ENCODE results near the gene B9D1.

Gene B9D1

DNA sequence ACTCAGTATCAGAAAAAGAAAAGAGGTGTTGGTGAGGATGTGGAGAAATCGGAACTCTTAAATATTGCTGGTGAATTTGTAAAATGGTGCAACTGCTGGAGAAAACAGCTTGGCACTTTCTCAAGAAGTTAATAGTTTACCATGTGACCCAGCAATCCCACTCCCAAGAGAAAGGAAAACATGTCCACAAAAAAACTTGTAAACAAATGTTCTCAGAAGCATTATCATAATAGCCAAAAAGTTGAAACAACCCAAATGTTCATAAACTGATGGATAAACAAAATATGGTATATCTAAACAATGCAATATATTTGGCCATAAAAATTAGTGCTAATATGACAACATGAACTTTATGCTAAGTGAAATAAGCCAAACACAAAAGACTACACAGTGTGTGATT is 13.2 kb upstream of the B9D1 start:
- no peak for DNase-seq

DNA sequence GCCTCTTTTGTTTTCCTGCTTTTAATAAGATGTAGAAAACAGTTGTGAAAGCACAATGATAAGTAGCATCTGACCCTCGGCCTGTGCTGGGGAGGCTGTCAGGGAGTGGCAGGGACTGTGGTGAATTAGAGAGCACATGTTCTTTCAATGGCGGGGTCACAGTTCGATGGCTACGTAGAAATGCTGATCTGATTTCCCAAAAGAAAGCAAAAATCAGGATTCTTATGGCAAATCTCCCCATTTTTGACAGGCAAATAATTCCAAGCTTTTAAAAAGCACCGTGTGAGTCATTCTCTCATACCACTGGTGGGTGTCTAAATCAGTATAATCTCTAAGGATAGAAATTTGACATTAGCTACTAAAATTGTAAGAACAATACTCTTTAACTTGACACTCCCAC is 11.6 kb upstream of the B9D1 start:
- no peak for DNase-seq

DNA sequence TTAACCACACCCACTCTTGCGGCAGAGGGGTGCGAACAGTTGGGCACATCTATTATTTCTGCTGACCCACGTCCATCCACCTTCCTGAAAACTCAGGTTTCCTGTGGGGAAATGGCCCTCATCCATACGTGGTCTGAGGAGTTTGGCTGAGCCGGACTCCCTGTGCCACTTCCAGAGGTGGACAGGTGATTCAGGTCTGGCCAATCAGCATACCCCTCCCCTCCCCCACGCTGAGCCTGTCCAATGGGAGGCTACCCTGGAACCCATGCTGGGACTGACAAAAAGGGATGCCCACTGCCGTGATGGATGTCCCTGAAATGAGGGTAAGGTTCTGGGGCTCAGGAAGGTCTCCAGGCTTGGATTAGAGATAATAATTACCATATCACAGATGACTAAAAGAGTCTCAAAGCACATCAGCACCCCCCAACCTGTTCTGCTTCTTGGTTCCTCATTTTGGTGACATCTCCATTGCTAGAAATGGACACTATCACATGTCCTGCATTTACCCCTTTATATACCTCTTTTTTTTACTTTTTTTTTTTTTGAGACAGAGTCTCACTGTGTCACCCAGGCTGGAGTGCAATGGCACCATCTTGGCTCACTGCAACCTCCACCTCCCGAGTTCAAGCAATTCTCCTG is 10.5 kb upstream of the B9D1 start:
- DNase-seq: peak; percentile 47

DNA sequence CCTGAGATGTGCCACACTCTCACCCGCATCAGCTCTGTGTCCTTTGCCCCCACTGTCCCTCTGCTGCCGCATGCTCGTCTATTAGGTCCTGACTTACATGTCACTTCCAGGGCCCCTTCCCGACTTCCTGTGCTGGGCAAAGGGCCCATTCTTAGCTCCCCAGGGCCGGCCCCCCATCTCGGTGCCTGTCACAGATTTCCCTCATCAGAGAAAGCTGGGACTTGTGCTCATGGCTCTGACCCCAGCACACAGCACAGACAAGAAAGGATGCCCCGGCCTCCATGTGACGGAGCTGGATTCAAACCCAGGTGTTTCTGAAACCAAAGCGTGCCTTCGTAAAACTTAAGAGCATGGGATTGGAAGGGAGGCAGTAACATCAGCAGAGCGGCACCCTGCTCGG is 9.9 kb upstream of the B9D1 start:
- peak; percentile 50 for DNase-seq

DNA sequence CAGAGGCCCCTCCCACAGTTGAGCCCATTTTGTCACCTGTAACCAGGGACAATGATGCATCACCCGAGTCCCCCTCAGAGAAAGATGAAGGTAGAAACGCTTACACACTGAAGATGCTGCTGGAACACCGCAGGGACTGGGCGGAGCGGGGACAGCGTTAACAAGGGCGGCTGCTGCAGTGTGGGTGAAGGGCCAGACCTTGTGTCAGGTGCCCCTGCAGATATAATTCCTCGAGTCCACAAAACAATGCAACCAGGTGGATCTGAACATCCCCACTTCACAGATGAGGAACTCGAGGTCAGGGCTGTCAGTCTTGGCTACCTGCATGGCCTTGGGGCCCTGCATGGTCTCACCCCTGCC is 9.5 kb upstream of the B9D1 start:
- DNase-seq: no peak

DNA sequence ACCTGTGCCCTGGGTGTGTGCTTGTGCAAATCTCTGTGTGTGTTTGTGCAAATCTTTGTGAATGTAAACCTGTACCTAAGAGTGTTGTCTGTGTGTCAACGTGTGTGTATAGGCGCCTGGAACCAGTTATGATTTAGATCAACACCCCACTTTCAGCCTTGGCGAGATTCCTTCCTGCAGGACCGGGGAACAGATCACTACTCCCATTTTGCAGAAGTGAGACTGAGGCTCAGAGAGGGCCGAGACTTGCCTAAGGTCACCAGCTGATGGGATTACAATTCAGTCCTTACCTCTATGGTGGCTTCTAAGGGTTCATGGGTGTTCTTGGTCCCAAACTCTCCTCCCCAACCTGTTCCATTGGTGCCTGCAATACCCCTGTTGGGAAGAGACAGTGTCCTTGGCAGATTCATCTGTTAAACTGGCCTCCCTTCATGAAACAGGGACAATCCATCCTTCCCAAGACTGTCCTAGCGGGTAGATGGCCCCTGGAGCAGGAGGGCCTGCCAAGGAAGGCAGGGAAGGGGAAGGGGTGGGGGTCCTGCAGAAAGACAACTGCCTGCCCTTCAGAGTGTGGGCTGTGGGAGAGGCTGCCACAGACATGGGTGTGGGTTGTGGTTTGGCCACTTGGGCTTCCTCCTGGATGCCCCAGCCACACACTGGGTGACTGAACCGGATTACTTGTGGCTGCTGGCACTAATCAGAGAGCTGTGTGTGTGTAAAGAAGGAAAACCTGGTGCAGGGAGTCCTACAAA is 8.9 kb upstream of the B9D1 start:
- peak; percentile 50 for DNase-seq

DNA sequence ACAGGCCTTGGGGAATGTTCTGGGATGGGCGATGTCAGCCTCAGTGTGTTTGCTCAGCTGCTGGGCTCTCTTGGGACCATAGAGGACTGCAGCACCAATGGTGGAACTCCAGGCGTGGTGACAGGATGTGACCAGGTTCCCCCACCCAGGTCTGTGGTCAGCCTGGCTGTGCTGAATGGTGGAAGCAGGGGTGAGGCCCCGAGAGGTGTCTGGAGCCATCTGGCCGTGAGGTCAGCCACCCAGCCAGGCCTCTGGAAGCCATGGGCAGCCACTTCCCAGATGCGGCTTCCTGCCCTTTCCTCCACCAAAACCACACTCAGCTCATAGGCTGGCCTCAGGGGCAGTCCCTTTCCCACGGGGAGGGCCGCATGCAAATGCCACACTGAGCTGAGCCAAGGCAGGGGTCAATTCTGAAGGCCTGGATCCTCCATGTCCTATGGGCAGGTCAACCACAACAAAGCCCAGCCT is 8.0 kb upstream of the B9D1 start:
- DNase-seq: peak; percentile 70

DNA sequence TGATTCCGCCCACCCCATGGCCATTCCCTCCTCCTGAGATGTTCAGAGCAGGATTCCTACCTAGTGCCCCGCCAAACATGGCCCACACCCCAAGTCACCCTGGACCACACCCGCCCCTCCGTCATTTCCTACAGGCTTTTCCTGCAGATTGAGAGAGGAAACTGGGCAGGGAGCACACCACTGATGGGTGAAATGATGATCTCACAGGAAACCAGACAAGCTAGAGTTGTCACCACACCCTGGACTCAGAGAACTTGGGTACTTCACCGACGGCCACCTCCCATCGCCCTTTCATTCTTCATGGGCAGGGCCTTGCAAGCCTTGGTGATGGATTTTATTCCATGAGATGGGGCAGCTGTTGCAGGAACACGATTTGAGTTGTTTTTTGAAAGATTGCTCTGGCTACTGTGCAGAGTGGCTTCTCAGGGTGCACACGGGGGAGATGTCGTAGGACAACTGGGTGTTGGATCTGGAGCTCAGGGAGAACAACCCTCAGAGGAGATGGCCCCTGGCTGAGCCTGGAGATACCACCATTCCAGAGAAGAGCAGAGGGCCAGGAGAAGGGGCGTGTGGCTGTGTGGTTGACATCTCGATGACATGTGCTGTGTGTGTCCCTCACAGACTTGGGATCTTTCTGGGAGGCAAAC is 7.4 kb upstream of the B9D1 start:
- DNase-seq: peak; percentile 43

DNA sequence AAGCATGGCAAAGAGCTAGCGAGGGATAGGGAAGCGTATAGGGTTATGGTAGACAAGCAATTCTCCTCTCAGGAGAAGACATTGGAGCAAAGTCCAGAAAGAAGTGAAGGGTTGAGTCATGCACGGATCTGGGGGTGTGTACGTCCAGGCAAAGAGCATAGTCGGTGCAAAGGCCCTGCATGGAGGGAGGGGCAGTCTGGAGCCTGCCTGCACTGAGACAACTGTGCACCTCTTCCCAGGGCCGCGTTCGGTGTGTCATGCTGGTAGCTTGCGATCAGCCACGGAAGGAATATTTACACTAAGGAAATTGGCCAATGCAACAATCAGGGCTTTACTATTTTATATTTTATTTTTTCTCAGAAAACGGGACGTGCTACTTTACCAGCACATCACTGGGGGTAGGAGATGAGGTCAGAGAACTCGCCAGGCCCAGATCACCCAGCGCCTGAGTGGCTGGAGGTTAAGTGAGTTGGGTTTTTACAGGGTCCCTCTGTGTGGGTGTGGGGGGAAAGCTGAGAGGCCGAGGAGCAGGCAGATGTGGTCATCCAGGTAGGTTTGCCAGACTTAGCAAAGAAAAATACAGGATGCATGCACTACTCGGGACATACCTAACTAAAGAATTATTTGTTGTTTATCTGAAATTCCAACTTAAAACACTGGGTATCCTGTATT is 6.7 kb upstream of the B9D1 start:
- no peak for DNase-seq

DNA sequence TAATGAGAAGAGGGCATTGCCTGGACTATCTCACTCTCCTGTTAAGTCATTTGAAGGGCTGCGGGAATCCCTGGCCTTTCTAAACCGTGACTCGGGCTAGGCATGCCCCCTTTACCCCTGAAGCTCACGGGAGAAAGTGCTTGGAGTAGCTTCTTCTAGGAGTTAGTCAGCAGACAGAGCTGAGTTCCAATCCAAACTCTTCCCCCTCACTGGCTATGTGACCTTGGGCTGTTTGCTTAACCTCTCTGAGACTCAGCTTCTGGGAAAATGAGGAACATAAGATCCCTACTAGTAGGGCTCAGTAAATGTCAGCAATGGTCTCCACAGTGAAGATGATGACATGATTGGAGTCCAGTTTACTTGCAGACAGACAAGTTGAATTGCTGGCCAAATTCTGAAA is 5.7 kb upstream of the B9D1 start:
- DNase-seq: no peak

DNA sequence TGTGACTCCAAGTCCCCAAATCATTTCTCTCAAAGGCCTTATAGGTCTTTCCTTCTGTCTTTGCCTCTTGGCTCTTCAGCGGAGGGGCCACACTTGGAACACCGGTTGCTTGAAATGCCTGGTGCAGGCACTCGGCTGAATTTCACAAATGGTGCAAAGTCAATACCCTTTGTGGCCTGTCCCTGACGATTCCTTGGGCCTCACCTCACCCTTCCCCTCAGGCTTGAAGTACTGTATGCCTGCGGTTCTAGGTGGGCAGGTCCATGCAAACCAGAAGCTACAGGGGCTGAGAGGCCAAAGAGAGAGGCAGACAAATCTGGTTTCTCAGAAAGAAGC is 4.1 kb upstream of the B9D1 start:
- DNase-seq: no peak

DNA sequence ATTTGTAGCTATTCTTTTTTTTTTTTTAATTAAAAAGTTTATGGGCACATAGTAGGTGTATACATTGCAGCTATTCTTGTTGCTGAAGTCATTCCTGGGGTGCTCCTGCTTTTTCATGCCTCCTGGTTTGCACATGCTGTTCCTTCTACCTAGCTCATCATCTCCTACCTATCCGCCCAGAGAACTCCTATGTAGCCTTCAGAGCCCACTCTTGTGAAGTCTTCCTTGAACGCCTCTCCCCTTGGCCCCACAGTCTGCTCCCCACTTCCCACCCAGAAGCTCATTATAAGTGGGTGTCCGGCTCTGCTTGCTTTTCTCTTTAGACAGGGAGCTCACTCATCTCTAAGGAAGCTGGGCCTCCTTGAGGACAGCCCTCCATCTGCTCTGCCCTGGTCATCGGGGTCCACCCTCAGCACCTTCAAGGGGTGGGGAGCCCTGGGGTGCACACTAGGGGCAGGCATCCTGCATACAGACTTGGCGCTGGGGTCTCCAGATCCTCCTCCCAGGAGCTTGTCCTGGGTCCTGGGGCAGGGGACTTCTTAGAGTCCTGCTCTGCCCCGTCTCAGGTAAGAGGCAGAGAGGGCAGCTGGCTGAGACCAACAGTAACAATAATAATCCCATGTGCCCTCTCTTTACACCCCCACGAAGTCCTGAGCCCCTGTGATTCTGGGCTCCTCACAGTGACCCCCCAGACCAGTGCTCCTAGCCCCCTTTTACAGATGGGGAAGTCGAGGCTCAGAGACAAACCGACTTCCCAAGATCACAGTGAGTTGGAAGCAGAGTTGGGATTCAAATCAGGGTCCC is 3.5 kb upstream of the B9D1 start:
- no peak for DNase-seq

DNA sequence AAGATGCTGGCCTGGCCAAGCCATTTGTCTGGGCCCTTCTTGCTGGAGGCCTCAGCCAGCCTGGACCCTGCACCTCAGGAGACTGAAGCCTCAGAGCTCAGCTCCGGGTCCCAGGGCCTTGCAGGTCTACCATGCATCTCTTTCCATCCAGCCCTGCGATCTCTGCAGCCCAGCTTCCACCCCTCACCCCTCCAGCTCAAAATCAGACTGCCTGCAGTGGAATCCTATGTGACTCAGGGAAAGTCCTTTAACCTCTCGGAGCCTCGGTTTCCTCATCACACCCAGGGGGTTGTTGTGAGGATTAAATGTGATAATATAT is 2.9 kb upstream of the B9D1 start:
- no peak for DNase-seq

DNA sequence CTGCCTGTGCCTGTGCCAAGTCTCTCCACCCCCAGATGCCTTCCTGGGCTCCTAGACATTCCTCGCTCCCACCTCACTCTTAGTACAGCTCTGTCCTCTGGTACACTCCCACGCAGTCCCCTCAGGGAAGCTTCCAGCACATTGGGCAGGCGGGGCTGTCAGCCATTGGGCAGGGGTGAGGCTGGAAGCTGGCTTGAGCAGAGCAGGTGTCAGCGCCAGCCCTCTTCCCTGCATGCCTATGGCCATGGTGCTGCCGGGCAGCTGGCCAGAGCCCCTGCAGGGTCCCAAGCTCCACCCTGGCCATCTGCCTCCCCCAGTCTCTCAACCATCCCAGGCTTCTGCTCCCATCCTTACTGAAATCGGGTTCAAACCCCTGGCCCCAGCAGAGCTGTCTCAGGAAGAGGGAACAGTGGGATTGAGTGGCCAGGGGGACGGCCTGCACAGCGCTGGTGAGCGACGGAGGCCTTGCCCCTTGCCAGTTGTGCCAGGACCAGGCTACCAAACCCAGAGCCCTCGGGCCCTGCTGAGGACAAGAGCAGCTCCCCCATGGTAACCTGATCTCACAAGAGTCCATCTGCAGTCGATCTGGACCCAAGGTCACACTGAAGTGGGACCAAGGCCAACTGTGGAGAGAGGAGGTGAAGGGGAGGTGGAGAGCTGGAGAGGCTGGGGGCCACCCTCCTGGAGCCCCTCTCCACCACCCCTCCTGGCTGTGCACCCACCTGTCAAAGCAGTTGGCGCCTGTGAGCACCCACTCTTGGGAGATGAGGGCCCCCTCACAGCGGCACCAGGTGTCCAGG is 2.4 kb upstream of the B9D1 start:
- no peak for DNase-seq

DNA sequence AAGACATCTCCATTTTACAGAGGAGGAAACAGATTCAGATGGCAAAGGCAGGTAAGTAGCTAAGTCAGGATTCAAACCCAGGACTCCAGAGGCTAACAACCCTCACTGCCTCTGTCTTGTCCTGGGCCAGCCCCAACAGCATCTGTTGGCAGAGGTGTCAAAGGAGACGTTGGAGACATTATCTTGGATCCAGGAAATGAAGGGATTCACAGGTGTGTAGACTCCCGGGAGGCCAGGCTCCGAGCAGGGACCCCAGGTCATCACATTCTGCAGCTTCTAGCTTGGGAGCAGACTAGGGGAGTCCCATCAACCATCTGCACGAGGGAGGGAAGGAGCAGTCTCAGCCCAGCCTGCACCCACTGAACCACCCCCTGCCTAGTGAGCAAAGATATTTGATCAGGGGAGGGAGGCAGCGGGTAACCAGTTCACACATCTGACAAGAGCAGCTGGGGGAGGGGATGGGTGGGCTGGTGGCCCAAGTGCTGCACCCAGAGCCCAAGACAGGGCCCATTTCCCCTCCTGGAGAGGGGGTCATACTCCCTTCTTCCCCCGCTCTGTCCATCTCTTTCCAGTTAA is 1.0 kb upstream of the B9D1 start:
- no peak for DNase-seq

DNA sequence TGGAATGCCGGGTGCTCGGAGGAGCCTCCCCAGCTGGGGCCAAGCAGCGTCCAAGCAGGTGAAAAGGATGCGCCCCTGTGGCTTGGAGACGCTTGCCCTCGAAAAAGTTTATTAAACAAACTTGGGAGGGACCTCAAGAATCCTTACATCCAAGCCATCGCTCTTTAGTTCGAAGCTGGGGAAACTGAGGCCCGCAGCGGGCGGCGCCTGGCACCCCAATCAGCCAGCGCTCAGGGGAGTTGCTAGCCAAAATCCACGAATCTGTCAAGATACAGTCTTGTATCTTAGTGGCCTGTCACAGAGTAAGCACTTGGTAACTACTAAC is 553 bp upstream of the B9D1 start:
- DNase-seq: no peak

DNA sequence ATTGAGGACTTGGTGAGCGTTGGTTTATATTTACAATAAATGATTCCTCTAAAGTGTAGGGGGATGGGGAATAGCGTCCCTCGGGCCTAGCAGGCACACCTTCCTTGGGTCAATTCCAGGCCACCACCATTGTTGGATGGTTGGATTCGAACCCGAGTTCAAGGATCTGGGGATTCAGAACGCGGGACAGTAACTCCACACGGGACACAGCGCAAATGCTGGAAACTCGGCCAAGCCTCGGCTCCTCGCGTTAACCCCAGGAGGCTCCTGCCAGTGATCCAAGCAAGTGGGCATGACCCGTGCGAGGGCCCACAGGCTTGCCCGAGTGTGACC is 613 bp downstream of the B9D1 start:
- DNase-seq: no peak

DNA sequence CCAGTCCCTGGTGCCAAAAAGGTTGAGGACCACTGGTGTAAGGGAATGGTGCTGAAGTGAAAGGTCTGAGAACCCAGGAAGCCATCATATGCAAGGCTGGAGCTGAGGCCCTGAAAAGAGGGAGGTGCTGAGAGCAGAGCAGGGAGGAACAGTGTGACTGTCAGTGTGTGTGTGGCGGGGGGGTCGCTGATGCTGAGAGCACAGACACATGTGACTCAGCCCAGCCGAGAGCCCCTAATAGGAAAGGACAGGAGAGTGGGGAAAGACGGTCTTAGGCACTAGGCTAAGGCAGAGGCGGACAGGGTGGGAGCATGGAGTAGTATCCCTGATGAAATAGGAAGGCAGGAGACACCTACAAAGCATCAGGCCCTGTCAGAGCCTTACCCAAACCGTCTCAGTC is 1.2 kb downstream of the B9D1 start:
- DNase-seq: no peak

DNA sequence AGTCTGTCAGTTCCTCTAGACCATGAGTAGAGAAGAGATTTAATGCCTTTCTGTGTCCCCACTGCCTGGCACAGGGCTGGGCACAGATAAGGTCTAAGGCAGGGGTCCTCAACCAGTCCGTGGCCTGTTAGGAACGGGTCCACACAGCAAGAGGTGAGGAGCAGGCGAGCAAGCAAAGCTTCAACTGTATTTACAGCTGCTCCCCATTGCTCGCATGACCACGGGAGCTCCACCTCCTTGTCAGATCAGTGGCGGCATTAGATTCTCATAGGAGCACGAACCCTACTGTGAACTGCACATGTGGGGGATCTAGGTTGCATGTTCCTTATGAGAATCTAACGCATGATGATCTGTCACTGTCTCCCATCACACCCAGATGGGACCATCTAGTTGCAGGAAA is 1.8 kb downstream of the B9D1 start:
- no peak for DNase-seq

DNA sequence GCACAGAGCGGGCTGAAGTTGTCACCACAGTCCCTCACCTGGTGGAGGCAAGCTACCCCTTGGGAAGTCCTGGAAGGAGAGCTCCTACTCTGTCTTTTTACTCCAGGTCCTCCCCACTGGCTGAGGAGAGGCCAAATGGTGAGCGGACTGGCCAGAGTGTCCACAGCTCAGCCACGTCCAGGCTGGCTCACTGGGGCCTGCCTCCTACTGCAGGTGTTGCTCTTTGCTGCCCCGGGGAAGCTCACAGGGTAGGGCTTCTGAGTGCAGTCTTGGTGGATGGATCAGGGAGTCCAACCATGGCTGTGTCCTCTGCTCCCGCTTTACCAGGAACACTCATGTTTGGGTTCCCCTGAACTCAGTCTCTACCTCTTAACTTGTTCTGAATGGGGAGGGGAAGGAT is 2.7 kb downstream of the B9D1 start:
- DNase-seq: no peak

DNA sequence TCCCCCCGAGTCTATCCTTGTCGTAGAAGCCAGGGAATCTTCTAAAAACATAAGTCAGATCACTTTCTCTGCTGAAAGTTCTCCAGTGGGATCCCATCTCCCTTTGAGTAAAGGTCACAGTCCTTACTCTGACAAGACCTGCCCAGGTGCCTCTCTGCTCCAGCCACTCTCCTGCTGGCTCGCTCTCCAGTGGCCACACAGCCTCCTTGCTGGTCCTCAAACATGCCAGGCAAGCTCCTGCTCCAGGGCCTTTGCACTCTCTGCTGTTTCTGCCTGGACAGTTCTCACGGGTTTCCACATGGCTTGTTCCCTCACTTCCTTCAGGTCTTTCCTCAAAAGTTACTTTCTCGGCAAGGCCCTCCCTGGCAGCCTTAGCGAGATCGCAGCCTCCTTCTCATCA is 3.4 kb downstream of the B9D1 start:
- DNase-seq: no peak

DNA sequence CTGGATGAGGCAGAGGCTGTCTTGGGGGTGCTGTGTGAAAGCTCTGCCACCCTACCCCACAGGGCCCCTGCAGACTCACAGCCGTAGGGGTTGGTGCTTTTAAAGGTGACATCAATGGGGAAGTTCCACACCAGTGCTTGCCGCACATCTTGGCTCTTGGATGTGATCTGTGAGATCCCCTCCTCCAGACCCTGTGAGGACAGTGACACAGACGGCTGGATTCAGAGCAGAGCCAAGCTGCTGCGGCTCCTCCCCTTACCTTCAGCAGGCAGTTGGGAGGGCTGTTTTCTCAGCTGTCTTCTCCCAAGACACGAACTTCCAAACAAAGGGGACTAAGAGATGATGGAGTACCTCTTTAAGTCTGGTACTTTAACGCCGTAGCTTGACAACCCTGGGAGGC is 4.8 kb downstream of the B9D1 start:
- no peak for DNase-seq

Measured in islet precursor cell (in vitro differentiated cells).